Right lung (tissue), 5 donors: ENCODE measurements around the gene WDR4. TPM values are rescaled to one million over a fixed set of nuclear protein-coding genes. Genes with fewer than 3 reads are reported as not detected.
"Not testable (repeated sequence)": the region's sequence is repeated elsewhere in the genome, so short reads cannot be mapped to it uniquely, and the experiment has no call there.

Experiments used
- DNase-seq, 2 donors: peaks; one replicate each; pipeline ENCODE4 v3.0.0-alpha.2; 2013
- polyA plus RNA-seq, 5 donors: library from polyadenylated mRNA; unstranded; fragments of 120-200 nt; gene quantifications; one replicate each; pipeline versions ENCODE4 v1.2.1 to v1.2.3, GENCODE V29; 2013; ENCODE audit warnings: inconsistent platforms in 1 of 5, low replicate concordance in 1 of 5; ENCODE audit not compliant: insufficient read length in 5 of 5, insufficient read depth in 1 of 5

The WDR4 gene
- polyA plus RNA-seq, 5 donors: 8.0 to 13.6 (median 11.5) TPM

DNA sequence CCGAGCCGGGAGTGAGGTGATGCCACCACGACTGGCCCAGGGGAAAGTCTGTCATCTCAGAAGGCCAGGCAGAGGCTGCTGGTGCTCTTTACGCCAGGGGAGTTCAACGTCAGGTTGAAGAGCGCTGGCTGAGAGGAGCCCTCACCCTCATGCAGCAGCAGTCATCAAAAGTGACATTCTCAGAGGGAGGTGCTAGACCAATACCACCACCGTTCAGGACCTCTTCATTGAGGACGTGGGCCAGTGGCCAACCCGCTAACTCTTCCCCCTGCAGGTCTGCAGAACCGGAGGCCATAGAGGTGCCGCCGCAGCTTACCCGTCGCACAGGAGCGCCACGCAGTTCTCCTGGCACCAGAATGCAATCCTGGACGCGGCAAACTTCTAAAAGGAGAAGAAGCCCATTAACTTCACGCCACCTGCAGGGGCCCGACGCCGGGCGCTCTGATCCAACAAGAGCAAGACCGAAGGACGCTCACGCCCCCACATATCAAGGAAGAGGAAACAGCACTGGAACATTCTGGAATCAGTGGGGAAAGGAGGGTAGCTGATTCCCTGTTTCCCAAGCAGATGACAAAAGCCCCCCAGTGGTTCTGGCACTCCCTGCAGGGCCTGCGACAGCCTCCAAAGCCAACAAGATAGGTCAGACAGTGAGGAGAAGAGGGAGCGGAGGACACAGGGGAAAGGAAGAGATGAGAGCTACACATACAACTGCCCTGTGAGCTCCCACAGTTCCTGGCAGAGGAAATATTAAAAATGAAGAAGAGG is 24.9 kb downstream of the WDR4 start:
- no peak for DNase-seq

DNA sequence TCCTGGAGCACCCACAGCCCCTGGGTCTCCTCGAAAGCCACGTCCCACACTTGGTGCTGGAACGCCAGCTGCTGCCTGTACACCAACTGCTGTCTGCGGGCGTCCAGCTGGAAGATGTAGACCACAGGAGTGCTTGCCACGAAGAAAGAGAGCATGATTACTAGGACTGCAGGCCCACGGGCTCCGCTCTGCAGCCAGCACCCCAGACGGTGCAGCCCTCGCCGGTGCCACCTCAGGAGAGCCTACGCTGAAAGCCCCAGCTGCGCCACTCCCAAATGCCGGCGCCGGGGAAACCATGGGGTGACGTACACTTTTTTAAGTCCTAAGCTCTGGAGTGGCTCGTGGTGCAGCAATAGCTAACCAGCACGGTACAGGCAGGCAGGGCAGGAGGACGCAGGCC is 25.7 kb downstream of the WDR4 start:
- DNase-seq: no peak

DNA sequence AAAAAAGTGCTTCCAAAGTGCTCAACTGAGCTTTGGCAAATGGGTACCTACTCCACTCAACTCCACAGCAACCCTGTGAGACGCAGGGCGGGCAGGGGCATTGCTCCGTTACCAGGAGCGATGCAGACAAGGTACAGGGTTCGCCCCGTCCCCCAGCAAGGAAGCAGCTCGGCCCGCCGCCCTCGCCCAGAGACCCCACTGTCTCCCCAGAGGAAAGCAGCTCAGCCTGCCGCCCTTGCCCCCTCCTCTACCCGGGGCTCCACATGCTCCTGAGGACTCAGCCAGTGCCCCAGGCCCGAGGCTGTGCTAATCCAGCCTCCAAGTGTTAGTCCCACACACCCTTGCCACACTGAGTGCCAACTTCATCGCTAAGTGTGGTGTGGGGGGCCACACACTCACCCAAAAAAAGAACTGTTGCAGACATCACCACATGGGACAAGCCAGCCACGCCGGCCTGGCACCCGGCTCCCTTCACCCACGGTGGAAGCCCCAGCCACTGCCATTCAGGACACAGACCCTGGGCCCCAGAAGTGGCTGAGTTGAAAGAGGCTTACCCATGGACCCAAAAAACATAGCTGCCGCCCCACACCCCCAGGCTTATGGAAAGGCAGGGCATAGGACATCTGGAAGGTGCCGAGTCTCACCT is 26.3 kb downstream of the WDR4 start:
- no peak for DNase-seq

- DNase-seq: no peak
Measured at GRCh38 chr21:42851812-42852665, 27.3 kb downstream of the WDR4 start.

DNA sequence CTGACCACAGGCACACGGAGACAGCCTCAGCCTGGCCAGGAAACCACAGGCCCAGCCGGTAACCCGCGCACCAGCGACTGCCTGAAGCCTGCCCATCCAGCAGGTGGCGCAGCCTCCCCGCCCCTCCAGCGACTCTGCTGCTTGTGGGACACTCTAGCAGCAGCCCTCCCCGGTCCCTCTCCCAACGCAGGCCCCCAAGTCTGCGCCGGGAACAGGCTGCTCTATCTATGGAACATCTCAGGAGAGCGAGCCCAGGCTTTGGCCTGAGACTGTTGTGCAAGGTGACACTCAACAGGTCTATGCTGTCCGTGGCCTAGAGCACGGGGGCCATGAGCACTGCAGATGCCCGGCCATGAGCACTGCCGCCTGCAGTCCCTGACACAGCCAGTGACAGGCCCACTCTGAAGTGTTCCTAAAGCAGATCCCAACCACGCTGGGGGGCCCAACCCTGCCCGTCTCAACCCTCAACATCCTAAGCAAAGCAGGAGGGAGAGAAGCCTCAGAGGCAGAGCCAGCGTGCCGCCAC is 28.4 kb downstream of the WDR4 start:
- DNase-seq: no peak

- DNase-seq: no peak
Measured at GRCh38 chr21:42850463-42850862, 28.9 kb downstream of the WDR4 start.

DNA sequence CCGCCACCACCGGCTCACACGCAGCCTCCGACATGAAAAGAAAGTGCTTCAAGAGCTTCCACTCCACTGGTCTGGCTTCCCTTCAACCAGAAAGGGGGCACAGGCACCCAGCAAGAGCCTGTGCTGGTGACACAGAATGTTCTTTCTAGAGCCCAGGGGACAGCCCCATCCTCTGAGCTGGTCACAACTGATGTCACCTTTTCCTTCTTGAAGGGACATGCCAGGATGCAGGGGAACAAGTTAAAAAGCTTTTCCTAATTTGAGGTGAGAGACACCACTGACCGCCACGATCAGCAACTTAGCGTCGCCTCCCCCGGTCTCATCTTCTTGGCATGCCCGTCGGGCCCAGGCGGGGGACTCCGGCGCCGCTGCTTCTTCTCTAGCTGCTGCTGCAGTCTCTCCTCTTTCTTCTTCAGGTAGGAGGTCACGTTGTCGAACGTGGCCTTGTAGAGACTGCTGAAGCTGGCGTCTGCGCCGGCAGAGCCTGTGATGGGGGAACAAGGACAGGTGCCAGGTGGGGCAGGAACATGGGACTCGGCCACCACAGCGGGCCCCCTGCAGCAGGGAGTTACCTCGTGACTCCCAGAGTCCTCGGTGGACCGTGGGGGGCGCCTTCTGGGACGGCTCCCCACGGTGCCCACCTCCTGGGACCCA is 29.5 kb downstream of the WDR4 start:
- DNase-seq: no peak

GRCh38 chr21:42848932-42849758 is 30.2 kb downstream of the WDR4 start:
- DNase-seq: no peak

- DNase-seq: not testable (repeated sequence)
Measured at GRCh38 chr21:42848144-42848931, 31.0 kb downstream of the WDR4 start.

- no peak for DNase-seq
Measured at GRCh38 chr21:42847726-42848125, 31.6 kb downstream of the WDR4 start.

- DNase-seq: no peak
Measured at GRCh38 chr21:42847051-42847707, 32.2 kb downstream of the WDR4 start.

GRCh38 chr21:42846221-42846620 is 33.1 kb downstream of the WDR4 start:
- DNase-seq: no peak

DNA sequence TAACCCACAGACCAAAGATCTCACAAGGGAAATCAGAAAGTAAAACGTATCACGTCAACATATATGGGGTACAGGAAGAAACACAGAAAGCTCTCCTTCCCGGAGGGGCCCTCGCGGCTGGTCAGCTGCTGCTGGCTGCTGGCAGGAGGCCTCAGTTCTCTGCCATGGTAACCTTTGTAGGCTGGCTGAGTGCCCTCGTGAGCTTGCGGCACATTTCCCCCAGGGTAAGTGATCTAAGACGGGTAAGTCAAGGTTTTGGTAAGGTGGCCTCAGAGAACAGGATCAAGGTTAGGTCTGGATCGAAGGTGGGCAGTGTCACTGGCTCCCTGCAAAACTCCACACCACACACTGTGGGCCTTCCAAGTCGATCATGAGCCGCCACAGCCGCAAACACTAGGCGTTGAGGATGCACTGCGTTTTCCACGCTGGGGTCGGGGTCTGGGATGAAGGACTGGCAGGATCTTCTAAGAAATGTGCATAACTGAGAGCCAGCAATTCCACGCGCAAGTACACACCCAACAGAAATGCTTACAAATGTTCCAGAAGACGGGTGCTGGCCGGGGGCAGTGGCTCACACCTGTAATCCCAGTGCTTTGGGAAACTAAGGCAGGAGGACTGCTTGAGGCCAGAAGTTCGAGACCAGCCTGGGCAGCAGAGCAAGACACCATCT is 33.9 kb downstream of the WDR4 start:
- DNase-seq: no peak

- no peak for DNase-seq
Measured at GRCh38 chr21:42844411-42845113, 34.8 kb downstream of the WDR4 start.

DNA sequence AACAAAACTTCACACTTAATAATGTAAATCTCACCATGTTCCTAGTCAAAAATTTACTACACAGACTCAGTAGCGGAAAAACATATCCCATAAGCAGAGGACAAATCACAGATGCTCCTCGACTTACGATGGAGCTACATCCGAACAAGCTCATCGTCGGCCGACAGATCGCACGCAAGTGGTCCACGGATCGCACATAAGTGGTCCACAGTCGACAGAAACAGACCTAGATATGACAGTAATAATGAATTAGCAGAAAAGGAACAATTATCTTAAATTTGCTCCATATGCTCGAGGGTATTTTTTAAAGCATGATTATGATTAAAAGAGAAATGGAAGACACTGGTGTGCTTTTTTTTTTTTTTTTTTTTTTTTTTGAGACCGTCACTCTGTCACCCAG is 36.3 kb downstream of the WDR4 start:
- no peak for DNase-seq

DNA sequence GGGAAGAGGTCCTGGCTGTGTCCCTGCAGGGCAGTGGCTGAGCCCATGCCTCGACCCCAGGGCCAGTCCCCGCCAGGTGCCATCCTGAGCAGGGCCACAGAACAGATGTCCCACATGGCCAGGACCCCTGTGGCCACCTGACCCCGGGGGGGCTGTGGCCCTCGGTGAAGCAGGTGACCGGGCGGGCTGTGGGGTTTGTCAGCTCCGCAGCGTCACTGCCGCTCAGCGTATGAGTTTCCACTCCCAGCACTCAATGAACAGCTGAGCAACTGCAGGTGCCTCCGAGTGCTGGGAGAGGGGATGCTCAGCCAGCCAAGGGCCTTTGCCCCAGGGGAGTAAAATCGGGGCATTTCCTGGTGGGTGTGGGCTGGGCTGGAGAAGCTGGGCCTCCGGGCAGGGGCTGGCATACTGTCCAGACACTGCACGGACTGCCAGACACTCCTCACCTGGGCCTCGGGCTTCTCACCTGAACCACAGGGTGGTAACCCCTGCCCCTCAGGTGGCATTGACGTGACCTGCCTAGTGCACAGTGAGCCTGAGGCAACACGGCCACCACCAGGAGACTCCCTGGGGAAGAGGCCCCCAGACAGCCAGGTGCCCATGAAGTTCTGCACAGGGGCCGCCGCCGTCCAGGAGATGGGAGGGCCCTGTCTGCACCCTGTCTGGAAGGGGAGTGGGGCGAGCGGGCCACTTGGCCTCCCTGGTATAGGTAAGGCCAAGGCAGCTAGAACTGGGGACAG is 37.3 kb downstream of the WDR4 start:
- not testable (repeated sequence) for DNase-seq

DNA sequence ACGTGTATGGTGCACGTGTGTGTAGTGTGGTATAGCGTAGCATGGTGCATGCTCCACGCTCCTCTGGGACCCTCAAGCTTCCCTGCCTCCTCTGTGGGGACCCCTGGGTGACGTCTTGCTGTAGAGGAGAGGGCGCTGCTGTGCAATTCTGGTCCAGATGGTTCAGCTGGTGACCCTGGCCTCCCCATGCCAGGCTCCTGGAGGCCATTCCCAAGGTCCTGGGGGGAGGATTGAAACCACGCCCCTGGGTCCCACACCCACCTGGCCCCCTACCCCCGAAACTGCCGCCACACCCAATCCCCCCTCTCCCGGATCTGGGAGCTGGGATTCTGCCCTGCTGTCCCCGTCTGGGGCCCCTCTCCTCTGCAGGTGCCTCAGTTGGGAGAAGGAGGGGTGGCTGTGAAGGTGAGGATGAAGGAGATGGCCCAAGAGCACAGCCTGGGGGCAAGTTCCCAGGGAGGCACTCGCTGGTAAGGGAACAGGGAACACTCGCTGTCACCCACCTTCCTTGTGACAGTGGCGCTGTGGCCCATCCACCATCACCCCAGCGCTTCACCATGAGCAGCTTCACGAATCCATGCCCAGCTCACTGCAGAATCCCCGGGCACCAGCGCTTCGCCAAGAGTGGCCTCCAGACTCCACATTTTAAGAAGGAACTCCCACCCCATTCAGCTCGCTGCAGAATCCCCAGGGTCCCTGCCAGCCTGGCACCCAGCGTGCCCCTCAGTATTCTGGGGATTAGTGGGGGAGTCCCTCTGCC is 38.0 kb downstream of the WDR4 start:
- DNase-seq: no peak
